ENCODE data around the gene OR2AG1. TPM values are rescaled to one million over a fixed set of nuclear protein-coding genes. Genes with fewer than 3 reads are reported as not detected.

The OR2AG1 gene
- total and polyA plus RNA-seq, 2 experiments from 2014 or later, result 0.16 TPM; not detected in 1

DNA sequence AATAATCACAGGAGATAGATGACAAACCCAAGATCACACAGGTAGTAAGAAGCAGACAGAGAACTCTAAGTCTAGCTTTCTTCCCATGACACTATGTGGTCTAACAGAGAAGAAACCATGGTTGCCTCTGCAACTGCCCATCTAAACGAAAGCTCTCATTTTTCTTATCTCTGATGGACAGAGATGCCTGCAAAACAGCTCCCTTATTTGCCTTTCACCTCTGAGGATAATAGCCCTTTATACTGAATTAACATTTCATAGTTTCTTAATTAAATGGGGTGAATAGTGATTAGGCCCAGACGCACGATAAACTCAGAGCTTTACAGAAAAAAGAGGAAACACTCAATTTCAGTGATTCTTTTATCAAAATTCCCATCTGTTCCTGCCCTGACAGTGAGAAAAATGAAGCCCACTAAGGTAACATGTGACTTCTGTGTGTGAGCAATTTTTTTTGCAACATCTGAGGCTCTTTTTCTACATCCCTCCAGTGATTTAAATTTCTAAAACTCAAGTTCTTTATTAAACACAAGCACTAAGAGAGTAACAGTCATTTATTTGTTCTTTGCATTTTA is 35.6 kb upstream of the OR2AG1 start (continued):
- TF ChIP-seq ZNF462 (CRISPR knock-in tag; IDR thresholded peaks at IDR 0.05), result no peak
- no peak for TF ChIP-seq NANOG (IDR thresholded peaks at IDR 0.05; ENCODE audit: borderline replicate concordance)
- TF ChIP-seq CREB1 (CRISPR knock-in tag; IDR thresholded peaks at IDR 0.05; ENCODE audit: low read depth), result no peak
- no peak for TF ChIP-seq CTCF (conservative IDR thresholded peaks at IDR 0.05; ENCODE audit: low read depth in 2 of 2)

DNA sequence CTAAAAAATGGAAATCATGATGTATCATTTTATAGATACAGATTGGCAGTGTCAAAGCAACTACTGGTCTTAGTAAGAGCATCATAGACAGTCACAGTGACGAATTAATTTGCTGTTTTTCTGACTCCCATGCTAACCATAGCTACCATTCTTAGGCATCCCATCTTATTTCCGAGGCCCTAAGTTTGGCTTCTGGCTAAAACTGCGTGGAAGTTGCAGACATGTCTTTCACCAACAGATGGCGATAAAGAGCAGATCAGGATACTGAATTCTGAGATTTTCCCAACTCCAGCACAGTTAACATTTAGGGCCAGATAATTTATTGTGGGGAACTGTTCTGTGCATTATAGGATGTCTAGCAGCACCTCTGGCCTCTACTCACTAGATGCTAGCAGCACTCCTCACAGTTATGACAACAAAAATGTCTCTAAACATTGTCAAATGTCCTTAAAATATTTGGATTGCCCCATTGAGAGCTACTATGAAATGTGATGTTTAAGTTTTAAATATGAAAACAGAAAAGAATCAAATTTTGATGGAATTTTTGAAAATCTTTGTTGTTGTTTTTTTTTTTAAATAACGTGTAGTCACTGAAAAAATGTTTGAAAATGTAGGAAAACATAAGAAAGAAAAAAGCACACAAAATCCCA is 27.4 kb upstream of the OR2AG1 start:
- H2AFZ ChIP-seq, result no peak overlapping the region
- TF ChIP-seq CTCF (conservative IDR thresholded peaks at IDR 0.05; ENCODE audit: low read depth in 2 of 2) (peak; percentile 80 to 86), NANOG (IDR thresholded peaks at IDR 0.05; ENCODE audit: borderline replicate concordance) (no peak)
- ATAC-seq (peak; percentile 76), DNase-seq (ENCODE audit: low spot score) (peak; percentile 72)
- H3K4me3 Mint-ChIP-seq, result no peak overlapping the region
- H3K36me3 ChIP-seq (ENCODE audit: insufficient read depth), result no peaks in the 10 kb centered on the region
- no peaks in the 10 kb centered on the region for H4K20me1 ChIP-seq (replicated peaks; ENCODE audit: insufficient read depth)
- no peaks in the 10 kb centered on the region for H3K36me3 Mint-ChIP-seq (ENCODE audit: low read depth)
- H3K4me2 ChIP-seq, result no peak overlapping the region
- no peaks in the 10 kb centered on the region for H3K79me2 ChIP-seq (replicated peaks; ENCODE audit: insufficient read depth)
- no peaks in the 10 kb centered on the region for H3K27me3 ChIP-seq (ENCODE audit: insufficient read depth)
- no peaks in the 10 kb centered on the region for H3K4me1 Mint-ChIP-seq
- no peak overlapping the region for H3K27ac ChIP-seq (ENCODE audit: low read depth)
- H3K9me2 ChIP-seq (ENCODE audit: insufficient read depth), result 0 out of 2 replicates have a peak, but pooled peaks cover 5% of the 10 kb centered on the region
- H3F3A ChIP-seq (replicated peaks; ENCODE audit: low read depth), result no peaks in the 10 kb centered on the region
- no peak overlapping the region for H3K4me3 ChIP-seq
- H3K27ac Mint-ChIP-seq, result no peak overlapping the region
- no peaks in the 10 kb centered on the region for H3K4me1 ChIP-seq (ENCODE audit: insufficient read depth)
- peaks cover 1% of the 10 kb centered on the region for H3K27me3 Mint-ChIP-seq (ENCODE audit: insufficient read depth, low read depth, poor library complexity)
- H3K9me3 Mint-ChIP-seq, result no peaks in the 10 kb centered on the region

Measured in GM23338 (cell line).